ENCODE data around the gene DNMBP.
A peak's percentile ranks its signal among the peaks of the same experiment; 100 is the strongest.

DNMBP gene

GRCh38 chr10:99984211-99985034 lies 25.3 kb downstream of the DNMBP start:
- H3K4me3 ChIP-seq (ENCODE audit: low read depth, low read length) = peak overlapping the region; percentile 50; the same call in 1 of the 2 replicates
- DNase-seq (ENCODE audit: low read depth) = no peak

GRCh38 chr10:99983280-99983988 lies 26.3 kb downstream of the DNMBP start:
- TF ChIP-seq CTCF (IDR thresholded peaks at IDR 0.05; ENCODE audit: low read depth, low read length, missing control alignments) = no peak
- DNase-seq (ENCODE audit: low read depth) = no peak
- H3K4me3 ChIP-seq (ENCODE audit: low read depth, low read length) = peak overlapping the region; percentile 50

More at GRCh38 chr10:99984211-99985034, 25.3 kb downstream of the DNMBP start:
- TF ChIP-seq CTCF (IDR thresholded peaks at IDR 0.05; ENCODE audit: low read depth, low read length, missing control alignments) = no peak

- TF ChIP-seq CTCF (IDR thresholded peaks at IDR 0.05; ENCODE audit: low read depth, low read length, missing control alignments) = no peak
- H3K4me3 ChIP-seq (ENCODE audit: low read depth, low read length) = peak overlapping the region; percentile 50
- DNase-seq (ENCODE audit: low read depth) = peak; percentile 57
These were observed 27.0 kb downstream of the DNMBP start for GRCh38 chr10:99982728-99983127.

- DNase-seq (ENCODE audit: low read depth) = no peak
- no peak for TF ChIP-seq CTCF (IDR thresholded peaks at IDR 0.05; ENCODE audit: low read depth, low read length, missing control alignments)
These were observed 28.1 kb downstream of the DNMBP start for GRCh38 chr10:99981581-99982199.

GRCh38 chr10:99979066-99979685 lies 30.6 kb downstream of the DNMBP start:
- TF ChIP-seq CTCF (IDR thresholded peaks at IDR 0.05; ENCODE audit: low read depth, low read length, missing control alignments) = no peak
- H3K4me3 ChIP-seq (ENCODE audit: low read depth, low read length) = no peak overlapping the region
- DNase-seq (ENCODE audit: low read depth) = no peak

More at GRCh38 chr10:99981581-99982199, 28.1 kb downstream of the DNMBP start:
- no peak overlapping the region for H3K4me3 ChIP-seq (ENCODE audit: low read depth, low read length)

GRCh38 chr10:99977916-99978315 lies 31.8 kb downstream of the DNMBP start:
- TF ChIP-seq CTCF (IDR thresholded peaks at IDR 0.05; ENCODE audit: low read depth, low read length, missing control alignments) = no peak
- no peak overlapping the region for H3K4me3 ChIP-seq (ENCODE audit: low read depth, low read length)
- DNase-seq (ENCODE audit: low read depth) = no peak
